ENCODE results near the gene PIK3CD. TPM values are rescaled to one million over a fixed set of nuclear protein-coding genes. Genes with fewer than 3 reads are reported as not detected.

The PIK3CD gene
- total and polyA plus RNA-seq, 2 experiments from 2014 or later: 6.6 to 32.1 TPM

- Mint-ChIP-seq H3K4me3 (peak overlapping the region; percentile 84), H3K4me1 (peaks cover 23% of the 10 kb centered on the region), H3K27me3 (ENCODE audit: insufficient read depth, low read depth, poor library complexity) (peaks cover 29% of the 10 kb centered on the region), H3K27ac (no peak overlapping the region), H3K36me3 (ENCODE audit: low read depth) (peaks cover 5% of the 10 kb centered on the region; the same call in 1 of the 3 replicates), H3K9me3 (no peaks in the 10 kb centered on the region; the same call in 2 of the 3 replicates)
- H3K27me3 ChIP-seq (ENCODE audit: insufficient read depth): peaks cover 30% of the 10 kb centered on the region
- no peaks in the 10 kb centered on the region for H3K79me2 ChIP-seq (replicated peaks; ENCODE audit: insufficient read depth)
- DNase-seq (ENCODE audit: low spot score) (peak; percentile 84), ATAC-seq (peak; percentile 62)
- no peaks in the 10 kb centered on the region; the same call in 1 of the 2 replicates for H3K36me3 ChIP-seq (ENCODE audit: insufficient read depth)
- H4K20me1 ChIP-seq (replicated peaks; ENCODE audit: insufficient read depth): no peaks in the 10 kb centered on the region; the same call in 1 of the 2 replicates
- peaks cover 28% of the 10 kb centered on the region; the same call in 1 of the 2 replicates for H3F3A ChIP-seq (replicated peaks; ENCODE audit: low read depth)
- H3K9me2 ChIP-seq (ENCODE audit: insufficient read depth): no peaks in the 10 kb centered on the region
- peak overlapping the region; percentile 96 for H3K4me2 ChIP-seq
- peak; percentile 83 for TF ChIP-seq POLR2AphosphoS5 (IDR thresholded peaks at IDR 0.05; ENCODE audit: low read depth)
- TF ChIP-seq, protein P1, sequence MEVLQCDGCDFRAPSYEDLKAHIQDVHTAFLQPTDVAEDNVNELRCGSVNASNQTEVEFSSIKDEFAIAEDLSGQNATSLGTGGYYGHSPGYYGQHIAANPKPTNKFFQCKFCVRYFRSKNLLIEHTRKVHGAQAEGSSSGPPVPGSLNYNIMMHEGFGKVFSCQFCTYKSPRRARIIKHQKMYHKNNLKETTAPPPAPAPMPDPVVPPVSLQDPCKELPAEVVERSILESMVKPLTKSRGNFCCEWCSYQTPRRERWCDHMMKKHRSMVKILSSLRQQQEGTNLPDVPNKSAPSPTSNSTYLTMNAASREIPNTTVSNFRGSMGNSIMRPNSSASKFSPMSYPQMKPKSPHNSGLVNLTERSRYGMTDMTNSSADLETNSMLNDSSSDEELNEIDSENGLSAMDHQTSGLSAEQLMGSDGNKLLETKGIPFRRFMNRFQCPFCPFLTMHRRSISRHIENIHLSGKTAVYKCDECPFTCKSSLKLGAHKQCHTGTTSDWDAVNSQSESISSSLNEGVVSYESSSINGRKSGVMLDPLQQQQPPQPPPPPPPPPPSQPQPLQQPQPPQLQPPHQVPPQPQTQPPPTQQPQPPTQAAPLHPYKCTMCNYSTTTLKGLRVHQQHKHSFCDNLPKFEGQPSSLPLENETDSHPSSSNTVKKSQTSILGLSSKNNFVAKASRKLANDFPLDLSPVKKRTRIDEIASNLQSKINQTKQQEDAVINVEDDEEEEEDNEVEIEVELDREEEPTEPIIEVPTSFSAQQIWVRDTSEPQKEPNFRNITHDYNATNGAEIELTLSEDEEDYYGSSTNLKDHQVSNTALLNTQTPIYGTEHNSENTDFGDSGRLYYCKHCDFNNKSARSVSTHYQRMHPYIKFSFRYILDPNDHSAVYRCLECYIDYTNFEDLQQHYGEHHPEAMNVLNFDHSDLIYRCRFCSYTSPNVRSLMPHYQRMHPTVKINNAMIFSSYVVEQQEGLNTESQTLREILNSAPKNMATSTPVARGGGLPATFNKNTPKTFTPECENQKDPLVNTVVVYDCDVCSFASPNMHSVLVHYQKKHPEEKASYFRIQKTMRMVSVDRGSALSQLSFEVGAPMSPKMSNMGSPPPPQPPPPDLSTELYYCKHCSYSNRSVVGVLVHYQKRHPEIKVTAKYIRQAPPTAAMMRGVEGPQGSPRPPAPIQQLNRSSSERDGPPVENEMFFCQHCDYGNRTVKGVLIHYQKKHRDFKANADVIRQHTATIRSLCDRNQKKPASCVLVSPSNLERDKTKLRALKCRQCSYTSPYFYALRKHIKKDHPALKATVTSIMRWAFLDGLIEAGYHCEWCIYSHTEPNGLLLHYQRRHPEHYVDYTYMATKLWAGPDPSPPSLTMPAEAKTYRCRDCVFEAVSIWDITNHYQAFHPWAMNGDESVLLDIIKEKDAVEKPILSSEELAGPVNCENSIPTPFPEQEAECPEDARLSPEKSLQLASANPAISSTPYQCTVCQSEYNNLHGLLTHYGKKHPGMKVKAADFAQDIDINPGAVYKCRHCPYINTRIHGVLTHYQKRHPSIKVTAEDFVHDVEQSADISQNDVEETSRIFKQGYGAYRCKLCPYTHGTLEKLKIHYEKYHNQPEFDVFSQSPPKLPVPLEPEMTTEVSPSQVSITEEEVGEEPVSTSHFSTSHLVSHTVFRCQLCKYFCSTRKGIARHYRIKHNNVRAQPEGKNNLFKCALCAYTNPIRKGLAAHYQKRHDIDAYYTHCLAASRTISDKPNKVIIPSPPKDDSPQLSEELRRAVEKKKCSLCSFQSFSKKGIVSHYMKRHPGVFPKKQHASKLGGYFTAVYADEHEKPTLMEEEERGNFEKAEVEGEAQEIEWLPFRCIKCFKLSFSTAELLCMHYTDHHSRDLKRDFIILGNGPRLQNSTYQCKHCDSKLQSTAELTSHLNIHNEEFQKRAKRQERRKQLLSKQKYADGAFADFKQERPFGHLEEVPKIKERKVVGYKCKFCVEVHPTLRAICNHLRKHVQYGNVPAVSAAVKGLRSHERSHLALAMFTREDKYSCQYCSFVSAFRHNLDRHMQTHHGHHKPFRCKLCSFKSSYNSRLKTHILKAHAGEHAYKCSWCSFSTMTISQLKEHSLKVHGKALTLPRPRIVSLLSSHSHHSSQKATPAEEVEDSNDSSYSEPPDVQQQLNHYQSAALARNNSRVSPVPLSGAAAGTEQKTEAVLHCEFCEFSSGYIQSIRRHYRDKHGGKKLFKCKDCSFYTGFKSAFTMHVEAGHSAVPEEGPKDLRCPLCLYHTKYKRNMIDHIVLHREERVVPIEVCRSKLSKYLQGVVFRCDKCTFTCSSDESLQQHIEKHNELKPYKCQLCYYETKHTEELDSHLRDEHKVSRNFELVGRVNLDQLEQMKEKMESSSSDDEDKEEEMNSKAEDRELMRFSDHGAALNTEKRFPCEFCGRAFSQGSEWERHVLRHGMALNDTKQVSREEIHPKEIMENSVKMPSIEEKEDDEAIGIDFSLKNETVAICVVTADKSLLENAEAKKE (CRISPR knock-in tag; IDR thresholded peaks at IDR 0.05): no peak
- H3K4me1 ChIP-seq (ENCODE audit: insufficient read depth): peaks cover 31% of the 10 kb centered on the region
- H3K4me3 ChIP-seq: peak overlapping the region; percentile 97
- H3K27ac ChIP-seq (ENCODE audit: low read depth): no peak overlapping the region
- peak overlapping the region; percentile 99 for H2AFZ ChIP-seq
These were observed 35.8 kb downstream of the PIK3CD start for GRCh38 chr1:9687120-9687873.

DNA sequence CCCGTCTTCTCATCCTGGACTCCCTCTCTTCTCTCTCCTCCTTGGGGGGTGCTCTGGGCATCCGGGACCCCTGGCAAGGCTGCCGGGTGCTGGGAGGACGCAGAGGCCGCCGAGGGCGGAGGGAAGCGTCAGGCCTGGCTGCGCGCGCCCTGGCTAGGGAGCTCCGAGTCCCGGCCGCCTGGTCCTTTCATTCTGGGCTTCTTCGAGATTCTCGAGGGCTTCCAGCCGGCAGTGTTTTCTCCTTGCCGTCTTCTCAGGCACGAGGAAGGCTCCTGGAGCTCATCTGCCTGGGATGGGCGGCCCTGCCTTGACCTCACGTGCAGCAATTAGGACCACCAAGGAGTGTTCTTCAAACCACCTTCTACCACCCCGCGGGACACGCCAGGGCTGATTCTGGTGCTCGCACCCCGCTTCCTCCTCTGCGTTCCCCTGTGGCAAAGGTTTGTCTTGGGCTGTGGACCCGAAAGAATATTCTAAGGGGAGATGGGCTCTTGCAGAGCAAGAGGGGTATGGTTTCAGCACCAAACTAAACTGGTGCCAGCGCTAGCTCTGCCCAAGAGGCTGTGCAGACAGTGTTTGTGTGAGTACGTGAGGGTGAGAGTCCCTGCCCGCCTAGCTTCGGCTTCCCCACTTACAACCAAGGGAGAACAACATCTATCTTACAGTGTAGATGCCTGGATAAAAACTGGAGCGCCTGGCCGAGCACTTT lies 36.5 kb downstream of the PIK3CD start:
- TF ChIP-seq EZH2 (IDR thresholded peaks at IDR 0.05; ENCODE audit: low read depth, unreplicated experiment): peak; percentile 26
- no peak for TF ChIP-seq CREB1 (CRISPR knock-in tag; IDR thresholded peaks at IDR 0.05; ENCODE audit: low read depth)
- DNase-seq (ENCODE audit: low spot score) (peak; percentile 67), ATAC-seq (peak; percentile 14)
- H2AFZ ChIP-seq: peak overlapping the region; percentile 99
- Mint-ChIP-seq H3K36me3 (ENCODE audit: low read depth) (peaks cover 5% of the 10 kb centered on the region; the same call in 1 of the 3 replicates), H3K9me3 (no peaks in the 10 kb centered on the region; the same call in 2 of the 3 replicates), H3K27ac (no peak overlapping the region), H3K4me1 (peaks cover 23% of the 10 kb centered on the region), H3K4me3 (peak overlapping the region; percentile 84), H3K27me3 (ENCODE audit: insufficient read depth, low read depth, poor library complexity) (peaks cover 29% of the 10 kb centered on the region)
- peaks cover 31% of the 10 kb centered on the region for H3K4me1 ChIP-seq (ENCODE audit: insufficient read depth)
- no peaks in the 10 kb centered on the region for H3K79me2 ChIP-seq (replicated peaks; ENCODE audit: insufficient read depth)
- H3K9me2 ChIP-seq (ENCODE audit: insufficient read depth): no peaks in the 10 kb centered on the region
- peaks cover 30% of the 10 kb centered on the region for H3K27me3 ChIP-seq (ENCODE audit: insufficient read depth)
- H3K27ac ChIP-seq (ENCODE audit: low read depth): no peak overlapping the region
- H3K4me3 ChIP-seq: peak overlapping the region; percentile 97
- H4K20me1 ChIP-seq (replicated peaks; ENCODE audit: insufficient read depth): no peaks in the 10 kb centered on the region; the same call in 1 of the 2 replicates
- H3K36me3 ChIP-seq (ENCODE audit: insufficient read depth): no peaks in the 10 kb centered on the region; the same call in 1 of the 2 replicates
- H3F3A ChIP-seq (replicated peaks; ENCODE audit: low read depth): peaks cover 28% of the 10 kb centered on the region; the same call in 1 of the 2 replicates
- H3K4me2 ChIP-seq: peak overlapping the region; percentile 96
